Esophagus muscularis mucosa (tissue), 4 donors: ENCODE measurements around the gene RHBDD3. TPM values are rescaled to one million over a fixed set of nuclear protein-coding genes. Genes with fewer than 3 reads are reported as not detected.
"Not testable (repeated sequence)": the region's sequence is repeated elsewhere in the genome, so short reads cannot be mapped to it uniquely, and the experiment has no call there.

Experiments used
- DNase-seq: peaks from one replicate; pipeline ENCODE4 v3.0.0-alpha.2; 2017; ENCODE audit errors: extremely low spot score
- H3K27ac ChIP-seq, 4 donors: fragments of 200-600 bp; sonication (generic); replicated peaks in 1 of 4; 1 replicate in 3 of 4; 2 replicates in 1 of 4; pipeline ENCODE4 v1.5.1; 2016 to 2019; ENCODE audit warnings: mild to moderate bottlenecking in 1 of 4
- H3K27me3 ChIP-seq, 4 donors: fragments of 200-600 bp; sonication (generic); one replicate each; pipeline versions ENCODE4 v1.5.1 to v1.6.0; 2016 to 2019
- H3K36me3 ChIP-seq, 4 donors: fragments of 200-600 bp; sonication (generic); one replicate each; pipeline ENCODE4 v1.5.1; 2016 to 2019
- H3K4me1 ChIP-seq, 4 donors: fragments of 200-600 bp; sonication (generic); one replicate each; pipeline ENCODE4 v1.5.1; 2016 to 2019
- H3K4me3 ChIP-seq, 4 donors: fragments of 200-600 bp; sonication (generic); 1 replicate in 2 of 4; 2 replicates in 2 of 4; pipeline ENCODE4 v1.5.1; 2016 to 2019; ENCODE audit warnings: mild to moderate bottlenecking in 4 of 4, moderate library complexity in 1 of 4
- H3K9me3 ChIP-seq, 4 donors: fragments of 200-600 bp; sonication (generic); 1 replicate in 3 of 4; 2 replicates in 1 of 4; pipeline ENCODE4 v1.5.1; 2016 to 2019
- CTCF ChIP-seq, 3 experiments: fragments of 200-600 bp in 2 of 3; fragments of 450-650 bp in 1 of 3; sonication (generic) in 2 of 3; IDR thresholded peaks; one replicate each; pipeline ENCODE4 v1.5.1; 2017 to 2019; ENCODE audit warnings: antibody characterized with exemption in 3 of 3, mild to moderate bottlenecking in 2 of 3, moderate library complexity in 1 of 3
- EP300 ChIP-seq: sonication (generic); formaldehyde crosslinking; IDR thresholded peaks from one replicate; pipeline ENCODE4 v1.6.1; 2017; ENCODE audit warnings: antibody characterized with exemption
- POLR2A ChIP-seq: fragments of 450-650 bp; IDR thresholded peaks from one replicate; pipeline ENCODE4 v1.6.1; 2017; ENCODE audit warnings: antibody characterized with exemption, moderate library complexity, mild to moderate bottlenecking, low read depth
- POLR2AphosphoS5 ChIP-seq, 2 donors: sonication (generic); formaldehyde crosslinking; IDR thresholded peaks; one replicate each; pipeline ENCODE4 v1.6.1; 2017; ENCODE audit warnings: antibody characterized with exemption in 2 of 2
- WGBS: methylation state at CpG from one replicate; pipeline ENCODE4 v1.1.5; 2018; 5-methylcytosine and 5-hydroxymethylcytosine counted together
- intact Hi-C: fragments of 100-400 bp; cut with DNase I; formaldehyde crosslinking; loops from one replicate; pipeline ENCODE4 v1.15.1; 2023
- total RNA-seq, 4 donors: library from RNA; depleted of rRNA; stranded (reverse); fragments of >200 nt; gene quantifications; one replicate each; pipeline versions ENCODE4 v1.1.0 to v1.2.1, GENCODE V29; 2016

The RHBDD3 gene
- total RNA-seq, 4 donors from 2014 or later = 12.6 to 23.5 (median 20.7) TPM

DNA sequence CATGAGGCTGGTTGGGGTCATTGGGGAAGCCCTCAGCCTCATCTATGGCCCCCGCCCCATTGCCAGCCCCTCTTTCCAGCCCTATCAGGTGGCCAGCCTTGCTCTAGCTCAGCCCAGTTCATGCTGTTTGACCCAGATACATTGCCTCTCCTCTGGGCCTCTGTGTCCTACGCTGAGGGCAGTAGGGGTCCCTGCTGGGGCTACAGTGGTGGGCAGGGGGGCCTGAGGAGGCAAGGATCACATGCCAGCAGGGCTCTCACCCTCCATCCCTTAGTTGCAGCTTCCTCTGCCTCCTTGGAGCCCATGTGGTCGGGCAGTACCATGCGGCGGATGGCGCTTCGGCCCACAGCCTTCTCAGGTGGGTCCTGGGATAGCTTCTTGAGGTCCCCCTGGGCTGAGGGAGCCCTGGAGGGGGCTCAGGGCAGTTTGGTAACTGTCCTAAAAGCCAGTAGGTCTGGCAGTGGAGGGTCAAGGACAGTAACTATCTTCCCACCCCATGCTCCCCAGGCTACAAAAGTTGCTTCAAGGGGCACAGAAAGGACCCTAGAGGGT is 42.8 kb downstream of the RHBDD3 start:
- Histone ChIP-seq H3K36me3 (no peaks in the 10 kb centered on the region), H3K9me3 (no peaks in the 10 kb centered on the region), H3K4me3 (no peak overlapping the region), H3K27ac (peak overlapping the region in 3 of 4 donors; percentile 32 to 41 (median 35)), H3K4me1 (peaks cover 11 to 39% (median 35%) of the 10 kb centered on the region in 4 donors), H3K27me3 (no peaks in the 10 kb centered on the region)
- intact Hi-C loops = no loop called here
- no peak for DNase-seq
- TF ChIP-seq CTCF (IDR thresholded peaks at IDR 0.05) (no peak), POLR2A (no peak), EP300 (no peak), POLR2AphosphoS5 (IDR thresholded peaks at IDR 0.05) (no peak)
- 100% methylated on average over 6 of the region's 7 CpGs for WGBS

DNA sequence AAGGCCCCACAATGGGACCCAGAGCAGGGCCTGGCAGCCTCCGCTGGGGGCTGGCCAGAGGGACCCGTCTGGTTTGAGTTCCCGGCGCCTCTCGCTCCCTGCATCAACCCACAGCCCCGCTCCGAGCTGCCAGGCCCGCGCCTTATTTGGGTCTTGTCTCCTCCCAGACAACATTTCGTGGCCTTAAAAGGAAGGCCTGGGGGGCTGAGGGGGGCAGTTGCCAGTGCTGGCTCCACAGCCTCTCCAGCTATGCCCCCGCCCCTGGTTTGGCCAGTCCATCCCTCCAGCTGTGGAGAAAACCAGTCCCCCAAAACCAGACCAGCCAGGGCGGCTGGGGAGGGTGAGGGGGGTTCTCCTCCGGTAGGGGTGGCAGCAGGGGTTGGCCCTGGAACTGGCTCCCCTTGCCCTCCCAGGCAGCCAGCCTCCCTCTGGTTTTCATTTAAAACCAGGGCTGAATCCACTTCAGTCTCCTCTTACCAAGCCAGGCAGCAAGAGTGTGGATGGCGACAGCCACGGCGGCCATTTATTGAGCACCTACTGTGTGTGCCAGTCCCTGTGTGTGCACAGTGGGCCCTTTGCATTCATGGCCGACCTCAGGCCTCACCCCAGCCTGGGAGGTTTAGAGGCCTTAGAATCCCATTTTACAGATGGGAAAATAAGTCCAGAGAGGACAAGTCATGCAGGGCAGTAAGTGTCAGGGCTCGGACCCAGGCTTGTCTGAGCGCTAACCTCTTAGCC is 43.5 kb downstream of the RHBDD3 start:
- WGBS = 78% methylated on average over 15 of the region's 19 CpGs

GRCh38 chr22:29219881-29220670 is 47.7 kb downstream of the RHBDD3 start:
- Histone ChIP-seq H3K9me3 (no peaks in the 10 kb centered on the region), H3K36me3 (no peaks in the 10 kb centered on the region), H3K27me3 (no peaks in the 10 kb centered on the region), H3K27ac (no peak overlapping the region), H3K4me3 (no peak overlapping the region), H3K4me1 (peaks cover 4 to 26% (median 20%) of the 10 kb centered on the region in 4 donors)
- no peak for DNase-seq
- no peak for TF ChIP-seq POLR2AphosphoS5 (IDR thresholded peaks at IDR 0.05)
- no peak for TF ChIP-seq CTCF (IDR thresholded peaks at IDR 0.05)
- no peak for TF ChIP-seq EP300
- TF ChIP-seq POLR2A = no peak
- WGBS = 91% methylated on average over 10 of the region's 14 CpGs
- intact Hi-C loops = no loop called here

More for the DNA sequence above, 43.5 kb downstream of the RHBDD3 start:
- peak overlapping the region in 3 of 4 donors; percentile 30 to 41 (median 35) for H3K27ac ChIP-seq
- no peaks in the 10 kb centered on the region for H3K27me3 ChIP-seq
- no peak for DNase-seq
- no peak for TF ChIP-seq POLR2A
- H3K4me3 ChIP-seq = no peak overlapping the region
- no peaks in the 10 kb centered on the region for H3K9me3 ChIP-seq
- H3K36me3 ChIP-seq = no peaks in the 10 kb centered on the region
- peaks cover 11 to 40% (median 35%) of the 10 kb centered on the region in 4 donors for H3K4me1 ChIP-seq
- intact Hi-C loops = no loop called here

- H3K9me3 ChIP-seq, H3K27ac ChIP-seq, H3K27me3 ChIP-seq, DNase-seq, intact Hi-C loops, H3K4me3 ChIP-seq, H3K36me3 ChIP-seq: not testable (repeated sequence)
- 63% methylated on average over 2 of the region's 2 CpGs for WGBS
- H3K4me1 ChIP-seq = peaks cover 0 to 19% (median 14%) of the 10 kb centered on the region in 4 donors
These were observed 48.4 kb downstream of the RHBDD3 start for GRCh38 chr22:29219409-29219782.

- peaks cover 0 to 14% (median 9%) of the 10 kb centered on the region in 4 donors for H3K4me1 ChIP-seq
- H3K4me3 ChIP-seq = no peak overlapping the region
- H3K27ac ChIP-seq = no peak overlapping the region
- no peaks in the 10 kb centered on the region for H3K36me3 ChIP-seq
- intact Hi-C loops = no loop called here
- no peak for TF ChIP-seq POLR2A
- no peak for TF ChIP-seq CTCF (IDR thresholded peaks at IDR 0.05)
- no peak for TF ChIP-seq EP300
- TF ChIP-seq POLR2AphosphoS5 (IDR thresholded peaks at IDR 0.05) = no peak
- no peaks in the 10 kb centered on the region for H3K27me3 ChIP-seq
- H3K9me3 ChIP-seq = no peaks in the 10 kb centered on the region
- WGBS = 87% methylated on average over 7 of the region's 11 CpGs
- no peak for DNase-seq
These were observed 48.9 kb downstream of the RHBDD3 start for GRCh38 chr22:29218758-29219408.
